Upper lobe of left lung (tissue), 6 donors: ENCODE results near the gene NAA40. TPM values are rescaled to one million over a fixed set of nuclear protein-coding genes. Genes with fewer than 3 reads are reported as not detected.

Source experiments
- ATAC-seq, 2 donors: fragments of 200-7000 bp; cut with Tn5 transposase; one replicate each; pipeline ENCODE4 v1.9.1; 2022; ENCODE audit warnings: mild to moderate bottlenecking in 2 of 2, moderate library complexity in 2 of 2; ENCODE audit not compliant: low FRiP score in 2 of 2
- DNase-seq, 2 donors: peaks; one replicate each; pipeline ENCODE4 v3.0.0-alpha.2; 2019 to 2020
- H3K27ac ChIP-seq, 4 donors: fragments of 200-600 bp; sonication (generic); one replicate each; pipeline ENCODE4 v1.5.1; 2016 to 2019
- H3K27me3 ChIP-seq, 4 donors: fragments of 200-600 bp; sonication (generic); one replicate each; pipeline ENCODE4 v1.5.1; 2017 to 2019
- H3K36me3 ChIP-seq, 4 donors: fragments of 200-600 bp; sonication (generic); one replicate each; pipeline ENCODE4 v1.5.1; 2016 to 2019
- H3K4me1 ChIP-seq, 4 donors: fragments of 200-600 bp; sonication (generic); one replicate each; pipeline ENCODE4 v1.5.1; 2018 to 2019
- H3K4me3 ChIP-seq, 4 donors: fragments of 200-600 bp; sonication (generic); one replicate each; pipeline ENCODE4 v1.5.1; 2017 to 2019; ENCODE audit warnings: mild to moderate bottlenecking in 2 of 4, moderate library complexity in 1 of 4
- H3K9me3 ChIP-seq, 4 donors: fragments of 200-600 bp; sonication (generic); one replicate each; pipeline ENCODE4 v1.5.1; 2018 to 2019
- EP300 ChIP-seq, 4 donors: sonication (generic); formaldehyde crosslinking; IDR thresholded peaks; one replicate each; pipeline ENCODE4 v1.5.1; 2017; ENCODE audit warnings: antibody characterized with exemption in 4 of 4, control low read depth in 2 of 4
- POLR2A ChIP-seq, 4 donors: fragments of 450-650 bp; IDR thresholded peaks; one replicate each; pipeline ENCODE4 v1.5.1; 2016 to 2017; ENCODE audit warnings: antibody characterized with exemption in 4 of 4, mild to moderate bottlenecking in 2 of 4
- POLR2AphosphoS5 ChIP-seq, 2 donors: sonication (generic); formaldehyde crosslinking; IDR thresholded peaks; one replicate each; pipeline ENCODE4 v1.5.1; 2017; ENCODE audit warnings: antibody characterized with exemption in 2 of 2
- WGBS, 2 donors: methylation state at CpG; one replicate each; pipeline ENCODE4 v1.1.5; 2017 to 2018; 5-methylcytosine and 5-hydroxymethylcytosine counted together
- total RNA-seq, 6 donors: library from RNA; depleted of rRNA in 4 of 6; stranded (reverse); fragments of >200 nt in 4 of 6; gene quantifications; one replicate each; pipeline versions ENCODE4 v1.1.0 to v1.2.1, GENCODE V29; 2016 to 2021
- TF ChIP-seq, protein P1 (sequence below), 6 experiments: fragments of 450-650 bp in 4 of 6; fragments of 200-600 bp in 2 of 6; sonication (generic) in 2 of 6; IDR thresholded peaks; one replicate each; pipeline ENCODE4 v1.5.1; 2016 to 2019; ENCODE audit warnings: antibody characterized with exemption in 6 of 6
- donor health status: DM: no; HTN: no; CAD: no; lungs with moderate emphysema.
- donor health status: DM: no; HTN: yes; CAD: no; lungs with severe emphysema.

NAA40 gene
- total RNA-seq, 6 donors from 2014 or later, result 7.8 to 41.9 (median 16.5) TPM

DNA sequence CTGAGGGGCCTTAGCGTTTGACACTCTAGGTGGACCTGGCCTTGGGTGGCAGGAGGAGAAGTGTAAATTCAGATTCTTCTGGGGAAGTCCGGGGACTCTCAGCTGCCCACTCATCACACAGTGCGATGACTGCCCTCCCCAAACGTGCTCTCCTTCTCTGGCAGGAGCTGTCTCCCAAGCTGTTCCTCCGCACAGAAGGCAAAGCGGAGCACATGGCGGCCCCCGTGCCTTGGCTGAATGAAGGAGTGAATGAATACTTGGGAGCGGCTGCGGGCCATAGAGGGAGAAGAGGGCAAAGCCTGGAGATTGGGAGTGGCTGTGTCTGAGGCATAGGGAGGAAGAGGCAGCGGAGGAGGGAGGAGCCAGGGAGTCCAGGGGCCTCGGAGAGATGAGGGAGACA is 6.9 kb upstream of the NAA40 start:
- no peak for ATAC-seq
- 79 to 86% methylated on average over 12 of the region's 12 CpGs for WGBS, 2 donors

DNA sequence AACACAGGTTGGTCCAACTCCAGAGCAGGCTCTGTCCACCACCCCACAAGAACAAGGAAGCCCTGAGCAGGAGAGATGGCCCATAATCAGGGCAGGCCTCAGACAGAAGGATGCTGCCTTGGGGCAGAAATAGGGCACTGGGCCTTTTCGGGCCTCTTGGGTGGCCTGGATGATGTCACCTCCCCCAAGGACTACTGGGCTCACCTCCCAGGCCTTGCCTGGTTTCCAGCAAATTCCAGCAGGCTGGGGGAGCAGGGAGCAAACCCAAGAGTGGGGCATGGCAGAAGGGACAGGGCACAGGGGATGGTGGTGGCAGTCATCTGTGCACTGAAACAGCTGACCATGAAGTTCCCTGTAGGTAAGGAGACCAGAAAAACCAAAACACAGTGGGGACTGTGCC is 5.3 kb upstream of the NAA40 start:
- TF ChIP-seq POLR2AphosphoS5 (IDR thresholded peaks at IDR 0.05), result no peak
- TF ChIP-seq EP300 (IDR thresholded peaks at IDR 0.05), result no peak
- TF ChIP-seq, protein P1, sequence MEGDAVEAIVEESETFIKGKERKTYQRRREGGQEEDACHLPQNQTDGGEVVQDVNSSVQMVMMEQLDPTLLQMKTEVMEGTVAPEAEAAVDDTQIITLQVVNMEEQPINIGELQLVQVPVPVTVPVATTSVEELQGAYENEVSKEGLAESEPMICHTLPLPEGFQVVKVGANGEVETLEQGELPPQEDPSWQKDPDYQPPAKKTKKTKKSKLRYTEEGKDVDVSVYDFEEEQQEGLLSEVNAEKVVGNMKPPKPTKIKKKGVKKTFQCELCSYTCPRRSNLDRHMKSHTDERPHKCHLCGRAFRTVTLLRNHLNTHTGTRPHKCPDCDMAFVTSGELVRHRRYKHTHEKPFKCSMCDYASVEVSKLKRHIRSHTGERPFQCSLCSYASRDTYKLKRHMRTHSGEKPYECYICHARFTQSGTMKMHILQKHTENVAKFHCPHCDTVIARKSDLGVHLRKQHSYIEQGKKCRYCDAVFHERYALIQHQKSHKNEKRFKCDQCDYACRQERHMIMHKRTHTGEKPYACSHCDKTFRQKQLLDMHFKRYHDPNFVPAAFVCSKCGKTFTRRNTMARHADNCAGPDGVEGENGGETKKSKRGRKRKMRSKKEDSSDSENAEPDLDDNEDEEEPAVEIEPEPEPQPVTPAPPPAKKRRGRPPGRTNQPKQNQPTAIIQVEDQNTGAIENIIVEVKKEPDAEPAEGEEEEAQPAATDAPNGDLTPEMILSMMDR (IDR thresholded peaks at IDR 0.05), result no peak
- no peak for TF ChIP-seq POLR2A (IDR thresholded peaks at IDR 0.05)
- no peaks in the 10 kb centered on the region for H3K36me3 ChIP-seq
- WGBS, 2 donors, result 43 to 87% methylated on average over 1 of the region's 1 CpG
- no peak for ATAC-seq
- H3K9me3 ChIP-seq, result no peaks in the 10 kb centered on the region
- no peak overlapping the region for H3K4me3 ChIP-seq
- no peaks in the 10 kb centered on the region for H3K27me3 ChIP-seq
- no peak for DNase-seq
- no peak overlapping the region for H3K27ac ChIP-seq
- peaks cover 4 to 8% (median 5%) of the 10 kb centered on the region in 4 donors for H3K4me1 ChIP-seq

More for the DNA sequence above, 6.9 kb upstream of the NAA40 start:
- Histone ChIP-seq H3K4me1 (no peaks in the 10 kb centered on the region), H3K9me3 (no peaks in the 10 kb centered on the region), H3K27ac (no peak overlapping the region), H3K36me3 (no peaks in the 10 kb centered on the region), H3K4me3 (no peak overlapping the region), H3K27me3 (no peaks in the 10 kb centered on the region)
- DNase-seq, result no peak
- TF ChIP-seq EP300 (IDR thresholded peaks at IDR 0.05), result no peak
- no peak for TF ChIP-seq POLR2AphosphoS5 (IDR thresholded peaks at IDR 0.05)
- TF ChIP-seq, protein P1 (IDR thresholded peaks at IDR 0.05), result no peak
- no peak for TF ChIP-seq POLR2A (IDR thresholded peaks at IDR 0.05)

DNA sequence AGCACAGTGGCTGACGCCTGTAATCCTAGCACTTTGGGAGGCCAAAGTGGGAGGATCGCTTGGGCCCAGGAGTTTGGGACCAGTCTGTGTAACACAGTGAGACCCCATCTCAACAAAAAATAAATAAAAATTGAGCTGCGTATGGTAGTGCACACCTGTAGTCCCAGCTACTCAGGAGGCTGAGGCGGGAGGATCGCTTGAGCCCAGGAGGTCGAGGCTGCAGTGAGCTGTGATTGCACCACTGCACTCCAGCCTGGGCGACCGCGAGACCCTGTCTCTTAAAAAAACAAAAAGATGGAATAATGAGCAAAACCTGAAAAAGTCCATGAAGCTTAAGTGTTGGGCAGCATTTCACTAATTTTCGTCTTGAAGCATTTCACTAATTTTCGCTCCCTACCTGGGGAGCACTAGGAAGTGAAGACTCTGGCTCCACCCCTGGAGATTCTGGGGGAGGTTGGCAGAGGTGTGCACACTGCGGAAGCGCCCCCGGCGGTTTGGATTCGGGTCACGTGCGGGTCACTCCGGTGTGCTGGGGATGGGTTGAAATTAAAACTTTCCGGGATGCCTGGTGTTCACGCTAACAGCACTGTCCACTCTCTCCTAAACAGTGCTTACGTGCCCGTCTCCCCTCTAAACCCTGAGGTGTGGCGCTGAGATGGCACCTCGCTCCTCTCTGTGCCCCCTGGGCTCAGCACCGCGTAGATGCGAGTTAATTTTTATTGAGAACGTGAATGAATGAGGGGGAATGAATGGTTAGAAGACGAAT is 906 bp upstream of the NAA40 start:
- Histone ChIP-seq H3K36me3 (peaks cover 0 to 3% (median 1%) of the 10 kb centered on the region in 4 donors), H3K4me3 (peak overlapping the region; percentile 52 to 81 (median 80)), H3K4me1 (peaks cover 5 to 24% (median 15%) of the 10 kb centered on the region in 4 donors), H3K27ac (peak overlapping the region in 3 of 4 donors; percentile 69 to 83 (median 76)), H3K9me3 (no peaks in the 10 kb centered on the region), H3K27me3 (no peaks in the 10 kb centered on the region)
- DNase-seq (no peak), ATAC-seq (peak in 1 of 2 donors; percentile 28)
- WGBS, 2 donors, result 22 to 25% methylated on average over 30 of the region's 30 CpGs
- no peak for TF ChIP-seq EP300 (IDR thresholded peaks at IDR 0.05)
- no peak for TF ChIP-seq POLR2A (IDR thresholded peaks at IDR 0.05)
- TF ChIP-seq, protein P1 (IDR thresholded peaks at IDR 0.05), result no peak
- no peak for TF ChIP-seq POLR2AphosphoS5 (IDR thresholded peaks at IDR 0.05)

DNA sequence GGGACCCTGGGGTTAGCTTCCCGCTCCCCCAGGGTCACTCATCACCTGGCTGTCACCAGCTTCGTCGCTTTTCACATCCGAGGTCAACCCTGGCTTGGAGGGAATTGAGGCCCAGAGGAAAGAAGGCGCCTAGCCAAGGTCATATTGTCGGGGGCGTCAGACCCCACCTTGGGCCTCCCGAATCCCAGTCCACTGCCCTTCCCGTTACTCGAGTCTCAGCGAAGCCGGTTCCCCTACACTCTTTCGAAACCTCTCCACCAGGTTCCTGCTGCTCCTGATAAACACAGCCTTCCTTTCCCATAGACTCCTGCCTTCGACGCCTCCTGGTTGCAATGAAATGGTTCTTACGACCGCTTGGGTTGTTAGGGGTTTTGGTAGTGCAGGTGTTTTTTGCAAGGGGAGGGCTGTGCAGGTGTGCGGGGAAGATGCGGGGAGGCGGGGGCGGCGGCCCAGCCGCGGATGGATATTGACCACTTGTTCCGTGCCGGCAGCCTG is 642 bp downstream of the NAA40 start:
- Histone ChIP-seq H3K27ac (peak overlapping the region; percentile 42 to 83 (median 73)), H3K36me3 (peaks cover 0 to 3% (median 1%) of the 10 kb centered on the region in 4 donors), H3K9me3 (no peaks in the 10 kb centered on the region), H3K4me1 (peaks cover 5 to 24% (median 15%) of the 10 kb centered on the region in 4 donors), H3K27me3 (no peaks in the 10 kb centered on the region), H3K4me3 (peak overlapping the region; percentile 72 to 81 (median 80))
- peak; percentile 39 to 80 for DNase-seq
- peak in 1 of 2 donors; percentile 3 for ATAC-seq
- 3 to 4% methylated on average over 20 to 26 of the region's 26 CpGs for WGBS, 2 donors
- TF ChIP-seq, protein P1 (IDR thresholded peaks at IDR 0.05), result peak in 1 of 6 experiments; percentile 5
- no peak for TF ChIP-seq EP300 (IDR thresholded peaks at IDR 0.05)
